Osteocyte (in vitro differentiated cells): ENCODE measurements around the gene PDE10A. TPM values are rescaled to one million over a fixed set of nuclear protein-coding genes. Genes with fewer than 3 reads are reported as not detected.

Experiments used
- DNase-seq: peaks from one replicate; pipeline ENCODE4 v3.0.0; 2021; ENCODE audit warnings: mixed read lengths; ENCODE audit not compliant: unreplicated experiment; ENCODE audit errors: extremely low spot score
- H3K27ac Mint-ChIP-seq: one replicate; pipeline ENCODE4 v1.8.0; 2021; ENCODE audit warnings: mild to moderate bottlenecking, mixed read lengths; ENCODE audit not compliant: unreplicated experiment
- H3K27me3 Mint-ChIP-seq: one replicate; pipeline ENCODE4 v1.8.0; 2021; ENCODE audit warnings: mixed read lengths; ENCODE audit not compliant: unreplicated experiment
- H3K36me3 Mint-ChIP-seq: one replicate; pipeline ENCODE4 v1.8.0; 2021; ENCODE audit warnings: mixed read lengths; ENCODE audit not compliant: unreplicated experiment
- H3K4me1 Mint-ChIP-seq: one replicate; pipeline ENCODE4 v1.8.0; 2021; ENCODE audit warnings: mixed read lengths; ENCODE audit not compliant: unreplicated experiment
- H3K4me3 Mint-ChIP-seq: one replicate; pipeline ENCODE4 v1.8.0; 2021; ENCODE audit warnings: mild to moderate bottlenecking, moderate library complexity, mixed read lengths; ENCODE audit not compliant: unreplicated experiment
- H3K9me3 Mint-ChIP-seq: one replicate; pipeline ENCODE4 v1.8.0; 2021; ENCODE audit warnings: mixed read lengths; ENCODE audit not compliant: unreplicated experiment
- total RNA-seq: library from RNA; stranded (reverse); gene quantifications from 2 replicates; pipeline ENCODE4 v1.2.1, GENCODE V29; 2021
- TF ChIP-seq, protein P1 (sequence below): fragments of 200-600 bp; sonication (generic); IDR thresholded peaks from 2 replicates; pipeline ENCODE4 v1.5.0; 2021; ENCODE audit warnings: antibody characterized with exemption, mild to moderate bottlenecking, moderate library complexity

Gene PDE10A
- total RNA-seq, 1 donor from 2014 or later: 9.8 TPM

DNA sequence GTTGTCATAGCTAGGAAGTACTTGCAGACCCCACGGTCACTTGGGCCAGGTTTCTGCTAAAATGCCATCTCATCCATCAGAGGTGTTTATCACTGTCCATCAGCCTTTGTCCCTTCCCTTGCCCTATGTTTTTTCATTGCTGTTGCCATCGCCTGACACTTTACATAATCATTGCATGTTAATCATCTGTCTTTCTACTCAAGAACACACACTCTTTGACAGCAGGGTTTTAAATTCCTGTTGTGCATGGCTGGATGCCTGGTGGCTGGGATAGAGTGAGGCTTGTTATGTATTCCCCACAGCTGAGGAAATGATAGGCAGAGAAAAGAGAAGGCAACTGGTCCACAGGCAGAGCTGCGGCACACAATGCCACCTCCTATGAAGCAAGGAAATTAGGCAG is 341.9 kb downstream of the PDE10A start:
- Mint-ChIP-seq H3K27me3 (no peaks in the 10 kb centered on the region), H3K4me1 (no peaks in the 10 kb centered on the region), H3K36me3 (no peaks in the 10 kb centered on the region), H3K4me3 (no peak overlapping the region), H3K9me3 (peaks cover 48% of the 10 kb centered on the region), H3K27ac (no peak overlapping the region)
- no peak for DNase-seq
- TF ChIP-seq, protein P1, sequence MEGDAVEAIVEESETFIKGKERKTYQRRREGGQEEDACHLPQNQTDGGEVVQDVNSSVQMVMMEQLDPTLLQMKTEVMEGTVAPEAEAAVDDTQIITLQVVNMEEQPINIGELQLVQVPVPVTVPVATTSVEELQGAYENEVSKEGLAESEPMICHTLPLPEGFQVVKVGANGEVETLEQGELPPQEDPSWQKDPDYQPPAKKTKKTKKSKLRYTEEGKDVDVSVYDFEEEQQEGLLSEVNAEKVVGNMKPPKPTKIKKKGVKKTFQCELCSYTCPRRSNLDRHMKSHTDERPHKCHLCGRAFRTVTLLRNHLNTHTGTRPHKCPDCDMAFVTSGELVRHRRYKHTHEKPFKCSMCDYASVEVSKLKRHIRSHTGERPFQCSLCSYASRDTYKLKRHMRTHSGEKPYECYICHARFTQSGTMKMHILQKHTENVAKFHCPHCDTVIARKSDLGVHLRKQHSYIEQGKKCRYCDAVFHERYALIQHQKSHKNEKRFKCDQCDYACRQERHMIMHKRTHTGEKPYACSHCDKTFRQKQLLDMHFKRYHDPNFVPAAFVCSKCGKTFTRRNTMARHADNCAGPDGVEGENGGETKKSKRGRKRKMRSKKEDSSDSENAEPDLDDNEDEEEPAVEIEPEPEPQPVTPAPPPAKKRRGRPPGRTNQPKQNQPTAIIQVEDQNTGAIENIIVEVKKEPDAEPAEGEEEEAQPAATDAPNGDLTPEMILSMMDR: no peak

DNA sequence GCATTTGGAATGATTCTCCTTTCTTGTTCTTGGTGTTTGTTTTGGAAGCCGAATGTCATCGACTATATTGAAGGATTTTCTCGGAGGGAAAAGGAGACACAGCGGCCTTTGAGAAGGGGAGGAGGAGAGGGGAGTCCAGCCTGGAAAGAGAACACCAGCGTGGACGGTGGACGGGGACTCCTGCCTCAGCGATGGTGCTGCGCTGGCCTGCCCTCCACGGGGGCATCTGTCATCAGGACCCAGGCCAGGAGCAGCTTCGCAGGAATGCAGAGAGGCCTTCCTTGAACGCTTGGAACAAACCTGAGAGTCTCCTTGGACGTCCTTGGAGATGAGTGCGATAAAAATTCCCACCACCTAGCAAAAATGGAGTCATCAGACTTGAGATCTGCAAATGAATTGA is 345.3 kb downstream of the PDE10A start:
- no peak overlapping the region for H3K27ac Mint-ChIP-seq

DNA sequence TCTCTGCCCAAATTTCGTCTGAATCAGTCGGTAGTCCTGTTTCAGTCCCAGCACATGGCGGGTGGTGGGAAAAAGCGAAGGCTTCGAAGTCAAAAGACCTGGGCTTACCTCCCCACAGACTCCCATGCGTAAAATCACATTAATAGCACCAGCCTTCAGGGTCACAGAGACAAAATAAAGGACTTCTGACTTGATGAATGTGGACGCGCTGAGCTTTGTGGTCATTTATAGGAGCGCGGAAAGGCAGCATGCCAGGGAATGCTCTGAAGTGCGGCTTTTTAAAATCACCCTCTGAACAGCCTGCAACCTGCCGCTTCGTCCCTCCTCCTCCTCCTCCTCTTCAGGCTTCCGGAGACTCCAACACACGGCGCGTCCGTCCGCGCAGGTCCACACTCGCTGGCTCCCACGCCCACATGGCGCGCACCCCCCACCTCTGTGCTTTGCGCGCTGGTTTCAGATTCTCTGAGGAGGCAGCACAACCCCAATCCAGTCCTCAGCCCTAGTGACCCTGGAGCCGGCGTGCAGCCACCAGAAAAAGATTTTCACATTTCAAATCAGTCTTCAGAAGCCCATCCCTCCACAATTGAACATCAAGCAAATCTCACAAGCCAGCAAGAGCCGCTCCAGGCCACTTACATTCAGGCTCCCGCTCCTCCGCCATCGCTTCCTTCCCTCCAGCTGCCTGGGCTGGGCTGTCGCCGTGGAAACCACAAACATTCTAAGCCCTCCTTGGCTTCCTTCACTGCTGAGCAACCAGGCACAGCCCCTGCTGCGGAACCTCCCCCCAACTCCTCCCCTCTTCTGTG is 353.9 kb downstream of the PDE10A start, which contains the start of gene C6orf118:
C6orf118 (minus strand) TSS at position 680 of the 806 bp plus-strand sequence; CDS start at position 661, 19 bp downstream.
- peak within 1 kb of the TSS; percentile 83 for H3K4me3 Mint-ChIP-seq
- peaks cover 2% of the 10 kb centered on the region for H3K9me3 Mint-ChIP-seq
- peak within 1 kb of the TSS; percentile 67 for H3K27ac Mint-ChIP-seq
- H3K36me3 Mint-ChIP-seq: no peaks in the 10 kb centered on the region
- H3K27me3 Mint-ChIP-seq: no peaks in the 10 kb centered on the region
- no peak for DNase-seq
- TF ChIP-seq, protein P1: no peak
- H3K4me1 Mint-ChIP-seq: peaks cover 9% of the 10 kb centered on the region

More for the DNA sequence above, 345.3 kb downstream of the PDE10A start:
- no peaks in the 10 kb centered on the region for H3K27me3 Mint-ChIP-seq
- H3K4me3 Mint-ChIP-seq: no peak overlapping the region
- DNase-seq: peak; percentile 79
- H3K9me3 Mint-ChIP-seq: peaks cover 36% of the 10 kb centered on the region
- H3K36me3 Mint-ChIP-seq: no peaks in the 10 kb centered on the region
- no peaks in the 10 kb centered on the region for H3K4me1 Mint-ChIP-seq
- TF ChIP-seq, protein P1: no peak

DNA sequence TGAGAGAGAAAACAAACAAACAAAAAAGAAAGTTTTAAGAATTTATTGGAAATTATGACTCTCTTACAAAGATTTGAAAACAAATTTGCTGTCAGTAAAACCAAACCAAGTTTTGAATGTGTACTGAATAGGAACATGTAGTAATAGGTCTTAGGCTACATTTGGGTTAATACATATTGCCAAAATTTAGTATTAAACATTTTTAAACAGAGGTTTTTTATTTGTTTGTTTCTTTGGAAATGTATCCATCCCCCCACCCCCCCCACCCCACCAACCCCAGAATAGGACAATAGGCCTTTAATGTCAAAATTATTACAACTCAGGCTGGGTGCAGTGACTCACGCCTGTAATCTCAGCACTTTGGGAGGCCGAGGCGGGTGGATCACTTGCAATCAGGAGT is 356.1 kb downstream of the PDE10A start:
- DNase-seq: no peak
- H3K4me1 Mint-ChIP-seq: peaks cover 9% of the 10 kb centered on the region
- no peaks in the 10 kb centered on the region for H3K27me3 Mint-ChIP-seq
- TF ChIP-seq, protein P1: no peak
- no peaks in the 10 kb centered on the region for H3K36me3 Mint-ChIP-seq
- peaks cover 7% of the 10 kb centered on the region for H3K9me3 Mint-ChIP-seq
- no peak overlapping the region for H3K4me3 Mint-ChIP-seq
- no peak overlapping the region for H3K27ac Mint-ChIP-seq

DNA sequence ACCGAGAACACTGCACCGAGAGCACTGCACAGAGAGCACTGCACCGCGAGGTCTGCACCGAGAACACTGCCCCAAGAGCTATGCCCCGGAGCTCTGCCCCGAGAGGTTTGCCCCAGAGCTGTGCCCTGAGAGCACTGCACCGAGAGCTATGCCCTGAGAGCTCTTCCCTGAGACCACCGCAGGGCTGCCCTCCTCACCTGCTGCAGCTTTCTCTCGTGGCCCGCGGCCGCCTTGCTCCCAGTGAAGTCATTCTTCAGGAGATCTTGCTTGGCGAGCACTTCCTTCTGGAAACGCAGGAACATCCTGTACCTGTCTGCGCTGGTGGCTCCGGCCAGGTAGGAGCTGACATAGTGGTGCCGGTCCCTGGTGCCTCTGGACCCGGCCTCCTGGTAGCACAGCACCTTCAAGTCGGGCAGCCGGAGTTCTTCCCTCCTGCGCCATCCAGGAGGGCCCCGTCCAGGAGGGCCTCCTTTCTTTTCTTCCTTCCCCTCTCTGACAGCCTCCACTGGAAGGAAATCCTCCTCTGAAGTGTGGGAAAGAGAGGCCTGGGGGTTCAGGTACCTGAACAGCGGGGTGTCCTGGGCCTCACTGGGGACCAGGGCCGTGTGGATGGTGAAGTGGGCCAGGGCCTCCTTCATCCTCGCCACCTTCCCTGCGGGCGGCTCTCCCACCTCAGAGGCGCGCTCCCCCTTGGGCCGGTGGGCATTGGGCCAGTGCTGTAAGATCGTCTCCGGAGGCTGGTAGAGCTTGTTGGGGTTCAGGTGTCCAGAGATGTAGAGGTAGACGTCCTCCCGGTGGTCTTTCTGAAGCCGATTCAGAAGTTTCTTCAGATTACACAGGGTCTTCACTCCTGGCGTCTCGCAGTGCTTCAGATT is 361.4 kb downstream of the PDE10A start:
- Mint-ChIP-seq H3K4me1 (no peaks in the 10 kb centered on the region), H3K4me3 (no peak overlapping the region), H3K9me3 (peaks cover 15% of the 10 kb centered on the region), H3K27ac (no peak overlapping the region), H3K36me3 (no peaks in the 10 kb centered on the region), H3K27me3 (no peaks in the 10 kb centered on the region)
- TF ChIP-seq, protein P1: no peak
- DNase-seq: no peak
